ENCODE measurements around the gene CDCP2. TPM values are rescaled to one million over a fixed set of nuclear protein-coding genes. Genes with fewer than 3 reads are reported as not detected.

CDCP2 gene
- total RNA-seq, 1 donor from 2014 or later, result not detected

GRCh38 chr1:54191525-54191924 lies 38.7 kb upstream of the CDCP2 start:
- intact Hi-C loops (cut with DNase I), result loop anchor here (10.0 kb wide), 1 partner anchor 523 kb away; the partner anchor contains the start of gene TTC4
- no peaks in the 10 kb centered on the region for H3K27me3 ChIP-seq
- no peaks in the 10 kb centered on the region for H3K4me1 ChIP-seq
- no peak for DNase-seq (ENCODE audit: low spot score in 2 of 2)
- no peak overlapping the region for H3K27ac ChIP-seq
- H3K4me3 ChIP-seq, result no peak overlapping the region
- peaks cover 13 to 60% of the 10 kb centered on the region in 2 donors for H3K36me3 ChIP-seq
- H3K9me3 ChIP-seq, result no peaks in the 10 kb centered on the region
- no peak for TF ChIP-seq CTCF (IDR thresholded peaks at IDR 0.05)

- Histone ChIP-seq H3K4me1 (no peaks in the 10 kb centered on the region), H3K9me3 (no peaks in the 10 kb centered on the region), H3K27ac (no peak overlapping the region), H3K36me3 (peaks cover 13 to 57% of the 10 kb centered on the region in 2 donors), H3K27me3 (no peaks in the 10 kb centered on the region), H3K4me3 (no peak overlapping the region)
- intact Hi-C loops (cut with DNase I), result loop anchor here (10.0 kb wide), 1 partner anchor 524 kb away; the partner anchor contains the start of gene TTC4
- no peak for TF ChIP-seq CTCF (IDR thresholded peaks at IDR 0.05)
- no peak for DNase-seq (ENCODE audit: low spot score in 2 of 2)
These were observed 37.7 kb upstream of the CDCP2 start for GRCh38 chr1:54190526-54190925.

- Histone ChIP-seq H3K27me3 (no peaks in the 10 kb centered on the region), H3K4me1 (no peaks in the 10 kb centered on the region), H3K36me3 (peaks cover 13 to 39% of the 10 kb centered on the region in 2 donors), H3K27ac (no peak overlapping the region), H3K4me3 (no peak overlapping the region), H3K9me3 (no peaks in the 10 kb centered on the region)
- no peak for DNase-seq (ENCODE audit: low spot score in 2 of 2)
- intact Hi-C loops (cut with DNase I), result no loop called here
- TF ChIP-seq CTCF (IDR thresholded peaks at IDR 0.05), result no peak
These were observed 35.5 kb upstream of the CDCP2 start for GRCh38 chr1:54188291-54188690.

- no peak overlapping the region for H3K4me3 ChIP-seq
- intact Hi-C loops (cut with DNase I), result no loop called here
- no peaks in the 10 kb centered on the region for H3K9me3 ChIP-seq
- H3K27ac ChIP-seq, result no peak overlapping the region
- TF ChIP-seq CTCF (IDR thresholded peaks at IDR 0.05), result no peak
- H3K36me3 ChIP-seq, result peaks cover 10 to 28% of the 10 kb centered on the region in 2 donors
- no peak for DNase-seq (ENCODE audit: low spot score in 2 of 2)
- no peaks in the 10 kb centered on the region for H3K4me1 ChIP-seq
- H3K27me3 ChIP-seq, result no peaks in the 10 kb centered on the region
These were observed 33.3 kb upstream of the CDCP2 start for GRCh38 chr1:54186056-54186455.

- H3K9me3 ChIP-seq, result no peaks in the 10 kb centered on the region
- H3K4me3 ChIP-seq, result no peak overlapping the region
- no peak for DNase-seq (ENCODE audit: low spot score in 2 of 2)
- H3K36me3 ChIP-seq, result peaks cover 0 to 15% of the 10 kb centered on the region in 2 donors
- no peaks in the 10 kb centered on the region for H3K27me3 ChIP-seq
- TF ChIP-seq CTCF (IDR thresholded peaks at IDR 0.05), result no peak
- intact Hi-C loops (cut with DNase I), result no loop called here
- no peaks in the 10 kb centered on the region for H3K4me1 ChIP-seq
- no peak overlapping the region for H3K27ac ChIP-seq
These were observed 28.0 kb upstream of the CDCP2 start for GRCh38 chr1:54180701-54181360.

Data from ascending aorta (tissue), 2 donors.